DMS153 treated with DMSO at 0.1 percent for 48 hours (cell line): Measurements from ENCODE around the gene FARP1.
A peak's percentile ranks its signal among the peaks of the same experiment; 100 is the strongest.
"Not testable (repeated sequence)": the region's sequence is repeated elsewhere in the genome, so short reads cannot be mapped to it uniquely, and the experiment has no call there.

Experiments
- DNase-seq: peaks from one replicate; lab custom pipeline; 2025; ENCODE audit not compliant: unreplicated experiment; lab: John Stamatoyannopoulos, UW

FARP1 gene

DNA sequence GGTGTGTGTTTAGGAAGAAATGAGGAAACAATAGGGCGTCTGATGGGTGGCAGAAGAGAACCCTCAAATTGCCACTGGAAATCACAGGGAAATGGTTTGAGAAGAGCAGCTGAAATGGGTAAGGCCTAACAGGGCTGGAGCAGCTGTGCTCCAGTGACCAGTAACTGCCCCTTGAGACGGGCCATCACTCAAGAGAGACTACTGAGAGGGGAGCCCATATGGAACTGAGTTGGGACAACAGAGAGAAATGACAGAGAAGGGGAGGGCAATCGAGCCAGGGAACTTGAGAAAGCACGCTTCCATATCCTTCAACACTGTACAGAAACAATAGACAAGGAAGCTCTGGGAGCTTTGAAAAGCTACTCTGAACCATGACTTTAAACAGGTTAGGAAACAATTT, 209.3 kb downstream of the FARP1 start:
- no peak for DNase-seq

- no peak for DNase-seq
These were observed 210.9 kb downstream of the FARP1 start for GRCh38 chr13:98353750-98354149.

DNA sequence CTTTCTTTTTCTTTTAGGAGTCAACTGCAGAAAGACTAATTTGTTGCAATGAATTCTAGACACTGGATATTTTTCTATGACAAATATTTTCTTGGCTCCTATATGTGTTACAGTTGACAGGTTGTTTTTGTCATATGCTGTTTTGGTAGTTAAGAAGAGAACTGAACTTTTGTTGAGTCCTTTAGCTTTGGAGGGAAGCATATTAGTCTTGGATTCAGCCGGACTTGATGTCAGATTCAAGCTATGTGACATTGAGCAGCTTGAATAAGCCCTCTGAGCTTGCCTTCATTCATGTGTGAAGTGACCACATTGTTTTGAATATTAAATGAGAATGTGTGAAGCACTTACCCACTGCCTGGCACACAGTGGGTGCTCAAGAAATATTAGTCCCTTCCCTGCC, 216.0 kb downstream of the FARP1 start:
- no peak for DNase-seq

GRCh38 chr13:98360545-98360944, 217.7 kb downstream of the FARP1 start:
- DNase-seq = no peak

DNA sequence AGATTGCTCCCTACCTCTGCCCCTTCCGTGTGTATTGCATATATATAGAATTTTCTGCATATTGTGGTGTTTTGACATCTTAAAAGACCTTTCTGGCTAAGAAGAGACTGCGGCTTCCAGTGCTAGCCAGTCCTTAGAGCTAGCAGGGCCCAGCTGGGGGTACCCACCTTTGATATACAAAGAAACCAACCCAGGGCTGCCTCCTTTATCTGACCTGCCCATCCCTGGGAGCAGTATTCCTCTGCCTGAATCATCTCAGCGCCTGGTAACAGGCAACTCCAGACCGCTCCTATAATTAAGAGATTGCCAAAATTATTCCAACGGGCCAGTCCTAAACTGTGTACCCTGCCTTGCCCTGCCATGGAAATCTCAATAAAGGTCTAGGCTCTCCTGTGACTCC, 220.4 kb downstream of the FARP1 start:
- no peak for DNase-seq

- DNase-seq = no peak
These were observed 221.3 kb downstream of the FARP1 start for GRCh38 chr13:98364179-98364578.

- DNase-seq = no peak
These were observed 221.8 kb downstream of the FARP1 start for GRCh38 chr13:98364647-98365046.

GRCh38 chr13:98365302-98365701, 222.4 kb downstream of the FARP1 start:
- no peak for DNase-seq

DNA sequence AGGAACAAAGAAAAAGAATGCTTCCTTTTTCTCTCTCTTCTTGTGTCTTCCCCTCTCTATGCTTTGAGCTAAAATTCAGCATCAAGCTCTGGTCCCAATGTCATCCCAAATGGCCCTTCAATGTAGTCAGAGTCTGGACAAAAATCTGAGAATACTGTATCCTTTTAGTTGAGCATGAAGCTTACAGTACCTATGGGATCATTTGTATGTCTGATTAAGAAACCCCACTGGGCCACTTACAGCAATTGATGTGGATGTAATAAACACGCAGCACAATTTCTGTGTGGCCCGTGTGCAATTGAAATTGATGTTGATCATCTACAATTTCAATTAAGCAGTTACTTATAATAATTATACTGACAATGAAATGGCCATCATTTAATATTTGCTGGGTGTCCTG, 223.1 kb downstream of the FARP1 start:
- no peak for DNase-seq

- DNase-seq = no peak
These were observed 223.5 kb downstream of the FARP1 start for GRCh38 chr13:98366443-98366842.

GRCh38 chr13:98366959-98367358, 224.1 kb downstream of the FARP1 start:
- no peak for DNase-seq

DNA sequence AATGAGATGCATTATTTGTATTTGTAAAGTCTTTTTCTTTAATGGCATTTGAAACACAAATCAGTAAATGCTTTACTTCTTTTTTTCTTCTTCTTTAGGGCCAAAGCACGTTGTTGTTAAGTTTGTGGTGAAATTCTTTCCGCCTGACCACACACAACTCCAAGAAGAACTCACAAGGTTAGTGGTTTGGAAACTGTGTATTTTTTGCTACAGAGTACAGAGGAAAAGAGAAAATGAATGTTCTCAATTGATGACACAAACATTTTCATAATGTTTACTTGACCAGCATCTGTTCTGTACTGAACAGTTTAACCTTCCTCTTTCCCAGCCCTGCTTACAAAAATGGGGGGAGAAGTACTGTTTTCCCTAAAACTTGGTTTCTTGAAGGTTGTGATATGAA, 225.1 kb downstream of the FARP1 start:
- DNase-seq = no peak

- DNase-seq = not testable (repeated sequence)
These were observed 226.6 kb downstream of the FARP1 start for GRCh38 chr13:98369520-98369919.

- DNase-seq = no peak
These were observed 227.4 kb downstream of the FARP1 start for GRCh38 chr13:98370261-98370660.

- DNase-seq = no peak
These were observed 228.1 kb downstream of the FARP1 start for GRCh38 chr13:98370806-98371515.

- DNase-seq = no peak
These were observed 228.7 kb downstream of the FARP1 start for GRCh38 chr13:98371516-98372023.

- no peak for DNase-seq
These were observed 230.0 kb downstream of the FARP1 start for GRCh38 chr13:98372876-98373275.

- DNase-seq = no peak
These were observed 231.9 kb downstream of the FARP1 start for GRCh38 chr13:98374750-98375149.

DNA sequence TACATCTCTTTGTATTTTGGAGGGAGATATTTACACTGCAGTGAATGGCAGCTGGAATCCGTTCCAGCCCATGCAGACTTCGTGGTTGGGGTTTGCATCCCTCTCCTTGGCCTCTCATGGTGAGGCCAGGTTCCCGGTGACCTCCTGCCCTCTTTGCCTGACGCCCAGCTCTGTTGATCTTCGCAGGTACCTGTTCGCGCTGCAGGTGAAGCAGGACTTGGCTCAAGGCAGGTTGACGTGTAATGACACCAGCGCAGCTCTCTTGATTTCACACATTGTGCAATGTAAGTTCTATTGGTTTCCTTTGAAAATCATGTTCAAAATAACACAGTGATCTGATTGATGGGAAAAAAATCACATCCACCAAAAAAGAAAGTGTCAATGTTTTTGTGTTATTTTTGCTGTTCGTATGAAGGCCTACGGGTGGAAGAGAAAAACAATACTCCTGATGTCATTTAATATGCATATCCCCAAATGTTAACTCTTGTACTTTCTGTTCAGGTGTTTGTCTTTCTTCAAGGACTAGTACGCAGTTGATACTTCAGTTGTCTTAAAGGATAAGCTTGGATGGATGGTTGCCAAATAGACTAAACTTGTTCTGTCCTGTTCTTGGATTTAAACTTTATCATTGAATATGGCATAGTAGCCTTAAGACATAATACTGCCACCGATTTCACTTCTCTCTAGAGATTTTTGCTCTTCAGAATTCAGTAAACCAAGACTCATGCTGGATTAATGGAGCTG, 234.9 kb downstream of the FARP1 start:
- DNase-seq = no peak

DNA sequence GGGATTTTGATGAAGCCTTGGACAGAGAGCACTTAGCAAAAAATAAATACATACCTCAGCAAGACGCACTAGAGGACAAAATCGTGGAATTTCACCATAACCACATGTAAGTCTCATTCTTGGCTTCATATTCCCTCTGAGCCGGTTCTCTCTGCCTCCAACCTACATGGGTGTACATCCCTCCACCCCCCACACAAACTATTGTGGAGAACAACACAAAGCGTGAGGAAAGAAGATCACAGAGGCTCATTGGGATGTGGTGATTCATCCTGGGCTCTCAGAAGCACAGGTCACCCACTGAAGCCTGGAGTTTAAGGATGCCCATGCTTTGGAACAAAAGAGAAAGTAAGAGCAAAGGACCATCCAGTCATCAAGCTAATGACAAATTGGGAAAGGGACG, 241.8 kb downstream of the FARP1 start:
- DNase-seq = no peak

DNA sequence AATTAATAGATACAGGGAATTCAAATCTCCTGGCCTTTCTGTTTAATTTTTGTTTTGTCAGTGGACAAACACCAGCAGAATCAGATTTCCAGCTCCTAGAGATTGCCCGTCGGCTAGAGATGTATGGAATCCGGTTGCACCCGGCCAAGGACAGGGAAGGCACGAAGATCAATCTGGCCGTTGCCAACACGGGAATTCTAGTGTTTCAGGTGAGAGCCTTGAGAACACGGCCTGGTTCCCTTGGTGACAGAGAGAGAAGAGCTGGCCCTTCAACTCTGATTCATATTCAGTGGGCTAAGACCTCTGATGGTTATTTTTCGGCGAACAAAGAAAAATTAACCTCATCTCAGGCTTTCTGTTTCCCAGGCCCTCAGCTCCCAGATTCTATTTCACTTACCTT, 242.7 kb downstream of the FARP1 start:
- no peak for DNase-seq

DNA sequence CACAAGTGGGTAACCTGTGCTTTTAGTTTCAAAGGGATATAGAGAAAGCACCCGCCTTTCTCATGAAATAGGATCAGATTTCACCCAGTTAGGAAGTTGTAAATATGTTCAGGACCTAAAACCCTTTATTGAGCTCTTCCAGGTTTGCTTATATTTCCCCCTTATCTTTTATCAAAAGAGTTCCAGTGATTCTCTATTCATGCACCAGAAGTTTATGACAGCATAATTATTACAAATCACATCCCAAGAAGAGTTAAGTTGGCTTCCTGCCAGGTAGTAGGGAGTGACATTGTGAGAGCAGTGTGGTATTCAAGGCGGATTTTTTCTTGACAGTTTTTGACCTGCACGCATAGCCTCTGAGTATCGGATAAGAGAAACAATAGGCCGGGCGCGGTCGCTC, 243.7 kb downstream of the FARP1 start:
- DNase-seq = peak; percentile 86
